GM21390 (cell line): ENCODE measurements around the gene ITGB8.
"Not testable (repeated sequence)": the region's sequence is repeated elsewhere in the genome, so short reads cannot be mapped to it uniquely, and the experiment has no call there.

Source experiments
- ATAC-seq: cut with Tn5 transposase; IDR thresholded peaks from one replicate; pipeline ENCODE4 v1.9.1; 2021; ENCODE audit not compliant: unreplicated experiment

Gene ITGB8

DNA sequence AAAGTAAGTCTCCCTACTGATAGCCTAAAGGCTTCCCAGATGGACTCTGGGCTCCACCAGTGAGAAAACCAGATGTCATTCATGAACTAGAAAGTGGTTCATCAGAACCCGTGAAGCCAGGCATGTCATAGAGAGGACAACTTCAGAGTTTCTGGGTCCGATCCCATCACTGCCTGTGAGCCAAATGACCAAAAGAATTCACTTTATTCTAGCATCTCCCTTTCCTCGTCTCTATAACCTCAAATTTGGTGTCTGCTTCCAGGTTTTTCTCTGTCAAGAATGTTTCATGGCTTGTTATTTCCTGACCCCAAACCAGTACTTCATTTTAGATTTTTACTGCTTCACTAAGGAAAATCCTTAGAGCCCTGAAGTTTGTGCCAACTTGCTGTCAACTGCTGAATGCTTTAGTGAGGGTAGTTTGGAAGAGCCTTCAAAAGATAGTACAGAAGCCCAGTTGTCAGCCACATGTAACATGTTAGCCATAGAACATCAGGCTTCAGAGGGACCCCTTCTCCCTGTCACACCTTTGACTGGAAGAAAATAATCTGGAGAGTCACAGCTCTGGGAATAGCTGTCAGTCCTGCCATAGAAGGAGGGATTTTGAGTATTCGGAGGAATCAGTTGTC is 34.0 kb downstream of the ITGB8 start:
- ATAC-seq: no peak

GRCh38 chr7:20365486-20365885 is 34.8 kb downstream of the ITGB8 start:
- ATAC-seq: no peak

GRCh38 chr7:20374399-20374798 is 43.7 kb downstream of the ITGB8 start:
- ATAC-seq: no peak

DNA sequence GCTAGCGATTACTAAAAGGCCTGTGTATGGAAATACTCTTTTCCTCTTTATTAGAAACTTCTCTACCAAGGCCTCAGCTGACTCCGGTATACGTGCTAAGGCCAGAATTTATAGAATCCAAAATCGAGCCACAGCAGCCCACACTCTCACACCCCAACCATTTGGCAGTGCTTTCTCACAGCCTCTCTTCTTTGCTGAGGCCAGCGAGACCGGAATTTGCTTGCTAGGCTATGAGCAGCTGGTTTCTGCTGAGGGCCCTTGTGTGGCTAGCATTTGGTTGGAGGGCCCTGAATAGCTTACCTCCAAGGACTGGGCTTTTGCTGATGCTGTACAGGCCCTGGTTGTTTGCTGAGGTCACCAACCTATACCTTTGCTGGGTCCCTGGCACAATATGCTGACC is 46.1 kb downstream of the ITGB8 start:
- no peak for ATAC-seq

DNA sequence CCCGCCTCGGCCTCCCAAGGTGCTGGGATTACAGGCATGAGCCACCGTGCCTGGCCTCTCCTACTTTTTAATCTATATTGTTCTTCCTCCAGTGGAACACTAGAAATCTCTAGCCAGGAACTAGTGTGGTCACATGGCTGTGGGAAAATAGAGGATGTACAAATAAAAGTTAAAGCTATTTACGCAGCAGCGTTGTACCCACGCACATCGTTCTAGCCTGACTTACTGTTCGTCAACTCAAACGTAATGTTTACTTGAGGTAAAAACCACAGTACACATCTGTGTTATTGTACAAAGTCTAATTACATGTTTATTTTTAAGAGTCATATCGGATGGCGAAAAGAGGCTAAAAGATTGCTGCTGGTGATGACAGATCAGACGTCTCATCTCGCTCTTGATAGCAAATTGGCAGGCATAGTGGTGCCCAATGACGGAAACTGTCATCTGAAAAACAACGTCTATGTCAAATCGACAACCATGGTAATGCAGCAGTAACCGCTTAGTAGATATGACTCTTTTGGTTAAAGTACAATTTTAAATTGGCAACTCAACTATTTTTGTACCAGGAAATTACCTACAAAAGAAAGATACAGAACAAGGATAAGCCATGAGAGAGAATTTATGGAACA is 50.8 kb downstream of the ITGB8 start:
- ATAC-seq: no peak

GRCh38 chr7:20383351-20383750 is 52.7 kb downstream of the ITGB8 start:
- ATAC-seq: no peak

GRCh38 chr7:20385126-20385525 is 54.4 kb downstream of the ITGB8 start:
- ATAC-seq: no peak

DNA sequence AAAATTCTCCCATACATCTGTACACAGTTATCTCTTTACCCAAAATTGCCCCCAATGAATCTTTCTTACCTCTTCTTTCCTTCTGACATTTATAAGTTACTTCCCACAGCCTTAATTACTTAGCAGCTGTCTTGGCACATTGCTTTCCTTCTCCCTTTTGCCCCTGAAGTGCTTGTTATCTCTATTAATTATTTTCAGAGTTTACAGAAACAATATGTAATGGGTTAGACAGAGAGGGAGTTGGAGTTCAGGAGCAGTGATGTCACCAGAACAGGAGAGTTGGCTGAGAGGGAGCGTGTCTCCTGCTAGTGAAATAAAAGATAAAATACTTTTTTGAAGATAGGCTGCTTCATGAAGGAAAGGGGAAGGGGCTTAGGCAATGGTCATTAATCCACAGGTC is 57.4 kb downstream of the ITGB8 start:
- ATAC-seq: no peak

DNA sequence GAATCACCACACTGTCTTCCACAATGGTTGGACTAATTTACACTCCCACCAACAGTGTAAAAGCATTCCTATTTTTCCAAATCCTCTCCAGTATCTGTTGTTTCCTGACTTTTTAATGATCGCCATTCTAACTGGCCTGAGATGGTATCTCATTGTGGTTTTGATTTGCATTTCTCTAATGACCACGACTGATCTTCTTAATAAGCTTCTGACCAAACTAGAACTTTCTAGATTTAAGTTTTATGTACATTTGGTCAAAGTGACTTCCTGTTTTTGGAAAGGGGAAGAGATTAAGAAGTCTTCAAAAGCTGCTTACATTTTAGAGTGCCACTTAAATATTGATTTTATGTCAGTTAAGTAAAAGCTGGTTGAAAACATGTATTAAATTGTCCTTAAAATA is 58.5 kb downstream of the ITGB8 start:
- ATAC-seq: not testable (repeated sequence)

DNA sequence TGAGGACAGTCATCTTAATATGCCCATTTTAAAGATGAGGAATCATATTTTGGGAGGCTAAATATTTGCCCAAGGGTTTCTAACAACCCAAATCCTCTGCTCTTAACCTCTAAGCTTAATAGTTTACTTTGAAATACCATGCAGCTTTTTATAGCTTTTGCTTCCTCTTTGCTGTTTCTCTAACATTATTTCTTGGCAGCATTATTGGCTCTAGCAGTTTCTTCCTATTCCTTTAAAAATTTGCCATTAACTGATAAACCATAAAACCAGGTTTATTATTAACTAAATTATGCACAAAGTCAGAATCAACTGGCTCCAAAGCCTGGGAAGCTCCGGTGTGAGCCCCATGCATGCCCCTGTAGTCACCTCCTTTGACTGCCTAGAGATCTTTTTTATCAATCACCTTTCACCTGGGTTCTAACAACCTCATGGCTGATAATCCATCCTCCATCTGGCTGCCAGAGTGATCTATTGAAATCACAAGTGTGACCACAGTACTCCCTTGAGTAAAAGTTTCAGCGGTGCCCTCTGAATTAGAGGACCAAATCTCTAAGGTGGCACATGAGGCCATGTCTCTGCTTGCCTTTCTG is 62.4 kb downstream of the ITGB8 start:
- no peak for ATAC-seq

GRCh38 chr7:20393616-20394015 is 62.9 kb downstream of the ITGB8 start:
- ATAC-seq: no peak

GRCh38 chr7:20394284-20394683 is 63.6 kb downstream of the ITGB8 start:
- no peak for ATAC-seq

- no peak for ATAC-seq
Measured at GRCh38 chr7:20395104-20395503, 64.4 kb downstream of the ITGB8 start.

GRCh38 chr7:20395511-20395910 is 64.8 kb downstream of the ITGB8 start:
- ATAC-seq: peak; percentile 72

DNA sequence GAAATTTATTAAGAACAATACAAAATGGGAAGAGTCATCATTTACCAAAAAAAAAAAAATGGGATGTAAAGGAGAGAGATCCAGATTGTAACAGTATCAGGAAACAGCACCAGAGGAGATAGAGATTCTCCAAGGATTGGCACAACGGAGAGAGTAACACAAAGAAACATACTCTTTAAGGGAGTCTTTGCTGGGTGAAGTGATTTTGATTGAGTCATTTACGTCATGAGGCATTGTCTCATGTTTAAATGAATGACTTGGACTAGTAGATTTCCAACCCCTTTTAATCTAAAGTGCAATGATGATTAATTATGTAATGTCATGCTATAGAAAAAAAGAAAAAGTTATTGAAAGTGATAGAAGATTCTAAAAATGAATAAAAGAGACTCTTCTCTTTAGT is 68.8 kb downstream of the ITGB8 start:
- ATAC-seq: no peak

- ATAC-seq: no peak
Measured at GRCh38 chr7:20401861-20402746, 71.4 kb downstream of the ITGB8 start.

- ATAC-seq: no peak
Measured at GRCh38 chr7:20402747-20403230, 72.1 kb downstream of the ITGB8 start.

- no peak for ATAC-seq
Measured at GRCh38 chr7:20403331-20403730, 72.6 kb downstream of the ITGB8 start.

- ATAC-seq: no peak
Measured at GRCh38 chr7:20404320-20404719, 73.6 kb downstream of the ITGB8 start.

DNA sequence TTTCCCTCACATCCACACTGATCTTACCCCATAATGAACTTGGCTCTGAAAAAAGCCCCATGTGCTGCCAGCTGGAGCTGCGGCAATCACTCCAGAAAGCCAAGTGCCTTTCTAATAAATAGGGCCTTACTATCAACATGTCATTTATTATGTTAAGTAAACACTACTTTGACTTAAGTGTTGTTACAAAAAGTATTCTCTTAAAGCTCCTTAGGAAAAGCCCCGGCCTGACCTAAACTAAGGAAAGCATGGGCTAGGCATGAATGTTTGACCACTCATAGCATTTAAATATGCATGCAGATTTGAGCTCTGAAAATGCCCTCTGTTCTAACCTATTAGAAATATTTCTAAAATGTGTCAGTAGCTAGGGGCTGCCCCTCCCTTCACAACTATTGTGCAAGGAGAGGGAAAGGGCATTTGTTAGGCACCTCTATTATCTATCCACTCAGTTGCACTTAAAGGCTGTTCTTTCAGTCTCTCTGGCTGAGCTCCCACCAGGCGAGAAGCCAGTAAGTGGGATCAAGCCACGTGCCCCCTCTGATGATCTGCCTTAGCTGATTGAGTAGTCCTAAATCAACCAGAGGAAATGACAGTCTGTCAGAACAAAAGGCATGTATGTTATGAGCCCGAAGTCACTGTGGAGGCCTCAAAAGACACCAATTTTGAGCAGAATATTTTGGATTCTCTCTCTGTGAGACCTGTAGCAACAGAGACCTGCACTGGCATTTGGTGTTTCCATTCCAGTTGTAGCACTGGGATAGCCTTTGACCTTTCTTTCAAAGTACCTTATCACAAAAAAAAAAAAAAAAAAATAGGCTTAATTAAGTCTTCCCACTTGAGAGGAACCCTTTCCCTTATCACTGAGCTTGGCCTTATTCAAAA is 77.1 kb downstream of the ITGB8 start:
- no peak for ATAC-seq

GRCh38 chr7:20408467-20408826 is 77.7 kb downstream of the ITGB8 start:
- no peak for ATAC-seq
